Measurements from ENCODE around the gene IRAK2.
A peak's percentile ranks its signal among the peaks of the same experiment; 100 is the strongest.
"Not testable (repeated sequence)": the region's sequence is repeated elsewhere in the genome, so short reads cannot be mapped to it uniquely, and the experiment has no call there.

The IRAK2 gene

GRCh38 chr3:10160346-10160745 is 4.4 kb upstream of the IRAK2 start:
- DNase-seq (ENCODE audit: low spot score) = no peak

DNA sequence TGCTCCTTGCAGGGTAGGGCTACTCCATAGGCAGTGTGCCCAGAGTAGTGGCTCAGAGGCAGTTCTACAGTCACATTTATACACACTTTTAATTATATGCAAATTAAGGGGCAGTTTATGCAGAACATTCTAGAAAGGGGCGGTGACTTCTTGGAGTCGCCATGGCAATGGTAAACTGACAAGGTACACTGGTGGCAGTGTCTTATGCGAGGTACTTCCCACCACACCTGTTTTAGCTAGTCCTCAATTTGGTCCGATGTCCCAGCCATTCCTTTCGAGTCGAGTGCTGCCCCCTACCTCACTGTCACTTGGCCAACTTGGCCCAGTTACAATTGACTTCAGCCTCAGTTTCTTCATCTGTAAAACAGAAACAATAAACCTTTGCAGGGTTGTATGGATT is 3.8 kb upstream of the IRAK2 start:
- no peak for DNase-seq (ENCODE audit: low spot score)

- DNase-seq (ENCODE audit: low spot score) = no peak
Observed at GRCh38 chr3:10162185-10162584, 2.5 kb upstream of the IRAK2 start.

DNA sequence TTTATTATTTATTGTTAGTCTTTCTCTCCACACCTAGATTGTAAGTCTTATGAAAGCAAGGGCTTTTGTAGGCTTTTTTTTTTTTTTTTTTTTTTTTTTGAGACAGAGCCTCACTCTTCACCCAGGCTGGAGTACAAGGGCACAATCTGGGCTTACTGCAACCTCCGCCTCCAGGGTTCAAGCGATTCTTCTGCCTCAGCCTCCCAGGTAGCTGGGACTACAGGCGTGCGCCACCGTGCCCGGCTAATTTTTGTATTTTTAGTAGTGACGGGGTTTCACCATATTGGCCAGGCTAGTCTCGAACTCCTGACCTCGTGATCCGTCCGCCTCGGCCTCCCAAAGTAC is 546 bp upstream of the IRAK2 start:
- DNase-seq (ENCODE audit: low spot score) = not testable (repeated sequence)

- no peak for DNase-seq (ENCODE audit: low spot score)
Observed at GRCh38 chr3:10166213-10166604, 1.5 kb downstream of the IRAK2 start.

- DNase-seq (ENCODE audit: low spot score) = no peak
Observed at GRCh38 chr3:10169000-10169496, 4.3 kb downstream of the IRAK2 start.

DNA sequence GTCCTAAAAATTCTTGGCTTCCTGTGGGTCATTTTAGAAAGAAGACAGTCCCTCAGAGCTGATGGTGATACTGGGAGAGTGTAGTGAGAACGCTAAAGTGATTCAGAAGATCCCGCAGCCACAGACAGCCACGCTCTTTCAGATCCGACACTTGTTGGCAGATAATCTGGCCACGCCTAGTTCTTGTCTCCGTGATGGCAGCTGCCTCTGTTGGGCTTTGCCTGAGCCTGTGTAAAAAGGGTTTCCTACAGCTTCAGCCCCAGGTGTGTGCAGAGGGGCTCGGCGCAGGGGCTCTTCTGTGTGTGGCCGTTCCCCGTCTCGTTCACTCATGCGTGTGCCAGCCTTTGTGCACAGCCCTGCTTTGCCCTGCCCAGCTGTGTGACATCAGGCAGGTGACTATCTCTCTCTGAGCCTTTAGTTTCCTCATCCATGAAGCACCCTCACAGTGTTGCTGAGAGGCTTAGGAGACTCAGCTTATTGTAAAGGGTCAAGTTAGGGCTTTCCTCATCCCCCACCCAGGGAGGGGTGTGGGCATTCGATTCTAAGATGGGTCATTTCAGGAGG is 6.3 kb downstream of the IRAK2 start:
- no peak for DNase-seq (ENCODE audit: low spot score)

DNA sequence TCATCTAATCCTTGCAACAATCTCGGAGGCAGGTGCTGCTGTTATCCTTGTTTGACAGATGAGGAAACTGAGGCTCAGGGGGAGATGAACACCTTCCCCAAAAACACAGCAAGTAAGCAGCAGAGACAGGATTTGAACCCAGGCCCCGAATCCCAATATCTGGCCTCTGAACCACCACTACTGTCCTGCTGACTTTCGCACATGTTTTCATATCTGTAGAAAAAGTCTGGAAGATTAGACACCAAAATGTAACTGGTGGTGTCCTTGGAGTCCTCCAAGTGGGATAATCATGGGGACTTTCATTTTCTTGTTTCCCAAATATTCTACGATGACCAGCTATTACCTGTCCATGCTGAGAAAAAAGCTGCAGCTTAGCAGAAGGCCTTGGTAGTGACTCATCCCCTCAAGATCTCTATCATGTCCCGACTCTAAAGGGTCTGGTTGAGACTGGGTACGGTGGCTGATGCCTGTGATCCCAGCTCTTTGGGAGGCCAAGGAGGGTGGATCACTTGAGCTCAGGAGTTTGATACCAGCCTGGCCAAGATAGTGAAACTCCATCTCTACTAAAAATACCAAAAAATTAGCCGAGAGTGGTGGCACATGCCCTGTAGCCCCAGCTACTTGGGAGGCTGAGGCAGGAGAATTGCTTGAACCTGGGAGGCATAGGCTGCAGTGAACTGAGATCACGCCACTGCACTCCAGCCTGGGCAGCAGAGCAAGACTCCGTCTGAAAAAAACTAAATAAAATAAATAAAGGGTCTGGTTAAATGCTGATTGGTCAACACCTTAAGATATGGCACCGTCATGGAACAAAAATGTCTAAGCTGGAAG is 8.6 kb downstream of the IRAK2 start:
- no peak for DNase-seq (ENCODE audit: low spot score)

DNA sequence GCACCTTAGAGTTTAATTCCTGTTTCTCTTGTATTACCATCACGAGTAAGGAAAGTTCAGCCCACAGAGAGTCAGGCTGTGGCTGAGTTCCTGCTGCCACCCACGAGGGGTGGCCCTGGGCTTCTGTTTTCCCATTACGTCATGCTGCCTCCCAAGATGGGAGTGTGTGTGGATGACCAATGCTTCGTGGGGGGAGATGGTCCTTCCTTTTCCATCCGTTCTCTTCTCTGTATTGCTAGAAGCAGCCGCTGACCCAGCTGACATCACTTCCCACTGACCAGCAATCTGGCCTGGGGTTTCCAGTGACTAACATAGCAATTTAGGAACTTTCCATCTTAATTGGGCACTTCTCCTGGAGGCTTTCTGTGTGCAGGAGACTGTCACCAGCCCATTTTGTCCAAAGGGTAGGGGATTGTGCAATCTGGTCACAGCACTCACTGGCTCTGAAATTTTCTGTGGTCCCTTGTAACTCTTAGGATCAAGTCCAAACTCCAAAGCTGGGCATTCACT is 9.3 kb downstream of the IRAK2 start:
- DNase-seq (ENCODE audit: low spot score) = peak; percentile 69

- DNase-seq (ENCODE audit: low spot score) = not testable (repeated sequence)
Observed at GRCh38 chr3:10175334-10175733, 10.6 kb downstream of the IRAK2 start.

DNA sequence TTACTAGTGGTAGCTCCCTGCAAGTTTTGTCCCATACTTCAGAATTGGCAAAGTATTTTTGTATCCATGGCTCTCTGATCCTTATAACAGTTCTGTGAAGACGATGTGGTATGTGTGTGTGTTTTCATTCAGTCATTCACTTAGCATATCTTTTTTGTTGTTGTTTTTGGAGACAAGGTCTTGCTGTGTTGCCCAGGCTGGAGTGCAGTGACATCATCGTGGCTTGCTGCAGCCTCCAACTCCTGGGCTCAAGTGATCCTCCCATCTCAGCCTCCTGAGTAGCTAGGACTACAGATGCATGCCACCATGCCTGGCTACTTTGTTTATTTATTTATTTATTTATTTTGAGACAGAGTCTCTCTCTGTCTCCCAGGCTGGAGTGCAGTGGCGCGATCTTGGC is 11.4 kb downstream of the IRAK2 start:
- not testable (repeated sequence) for DNase-seq (ENCODE audit: low spot score)

DNA sequence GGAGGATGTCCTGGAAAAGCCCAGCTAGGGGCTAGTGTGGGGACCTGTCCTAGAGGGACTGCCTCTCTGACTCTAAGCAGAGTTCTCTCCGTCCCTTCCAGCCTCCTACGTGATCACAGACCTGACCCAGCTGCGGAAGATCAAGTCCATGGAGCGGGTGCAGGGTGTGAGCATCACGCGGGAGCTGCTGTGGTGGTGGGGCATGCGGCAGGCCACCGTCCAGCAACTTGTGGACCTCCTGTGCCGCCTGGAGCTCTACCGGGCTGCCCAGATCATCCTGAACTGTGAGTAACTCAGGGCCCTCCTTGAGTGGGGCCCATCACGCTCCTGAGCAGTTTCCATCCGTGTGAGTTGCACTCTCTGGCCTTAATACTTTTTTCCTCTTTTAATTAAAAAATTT is 13.0 kb downstream of the IRAK2 start:
- DNase-seq (ENCODE audit: low spot score) = no peak

DNA sequence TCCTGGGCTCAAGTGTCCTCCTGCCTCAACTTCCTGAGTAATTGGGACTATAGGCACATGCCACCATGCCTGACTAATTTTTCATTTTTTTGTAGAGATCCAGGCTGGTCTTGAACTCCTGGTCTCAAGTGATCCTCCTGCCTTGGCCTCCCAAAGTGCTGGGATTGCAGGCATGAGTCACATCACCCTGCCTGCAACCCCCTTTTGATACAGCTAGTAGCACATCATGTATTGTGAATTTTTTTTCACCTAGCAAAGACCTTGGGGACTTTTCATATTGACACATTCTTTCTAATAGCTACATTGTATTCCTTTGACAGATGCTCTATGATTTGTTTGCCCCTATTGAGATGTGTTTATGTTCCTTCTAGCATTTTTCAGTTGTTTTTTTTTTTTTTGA is 14.2 kb downstream of the IRAK2 start:
- no peak for DNase-seq (ENCODE audit: low spot score)

DNA sequence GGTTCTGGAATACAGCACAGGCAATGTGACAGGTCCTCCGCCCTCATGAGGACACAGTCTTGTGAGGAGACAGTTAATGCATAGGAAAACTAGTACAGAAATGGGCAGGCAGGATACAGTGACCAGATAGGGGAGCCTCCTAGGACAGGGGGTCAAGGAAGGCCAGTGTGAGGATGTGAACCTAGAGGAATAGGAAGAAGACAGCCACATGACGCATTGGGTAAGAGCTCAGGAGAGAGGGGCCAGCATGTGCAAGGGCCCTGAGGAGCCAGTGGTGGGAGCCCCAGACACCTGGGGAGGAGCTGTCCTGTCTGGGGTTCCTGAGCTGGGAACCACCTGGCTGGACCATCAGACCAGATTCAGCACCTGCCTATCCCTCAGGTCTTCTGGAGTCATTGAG is 15.6 kb downstream of the IRAK2 start:
- DNase-seq (ENCODE audit: low spot score) = no peak

DNA sequence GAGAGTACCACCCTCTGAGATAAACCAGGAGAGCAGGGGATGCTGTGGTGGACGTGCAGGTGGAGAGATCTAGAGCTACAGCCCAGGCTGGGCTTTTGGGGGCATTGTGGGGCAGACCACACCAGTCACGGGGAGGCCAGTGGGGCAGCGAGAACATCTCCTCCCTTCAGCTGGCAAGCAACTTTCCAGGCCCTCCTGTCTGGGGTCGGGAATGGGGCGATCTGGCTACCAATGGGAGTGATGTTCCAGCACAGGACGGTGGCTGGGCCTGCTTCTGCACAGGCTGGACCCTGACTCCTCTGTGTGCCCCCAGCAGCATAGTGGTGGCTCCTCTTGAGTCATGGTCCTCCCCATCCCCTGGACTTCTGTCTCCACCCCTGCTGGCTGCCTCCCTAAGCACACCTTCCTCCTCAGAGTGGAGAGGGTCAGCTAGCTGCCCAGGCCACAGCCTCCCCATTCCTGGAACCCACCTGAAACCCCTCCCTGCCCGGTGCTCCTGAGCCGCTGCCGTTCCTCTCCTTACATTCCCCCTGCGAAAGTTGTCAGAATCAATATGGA is 16.1 kb downstream of the IRAK2 start:
- DNase-seq (ENCODE audit: low spot score) = no peak

GRCh38 chr3:10182950-10183349 is 18.2 kb downstream of the IRAK2 start:
- no peak for DNase-seq (ENCODE audit: low spot score)

DNA sequence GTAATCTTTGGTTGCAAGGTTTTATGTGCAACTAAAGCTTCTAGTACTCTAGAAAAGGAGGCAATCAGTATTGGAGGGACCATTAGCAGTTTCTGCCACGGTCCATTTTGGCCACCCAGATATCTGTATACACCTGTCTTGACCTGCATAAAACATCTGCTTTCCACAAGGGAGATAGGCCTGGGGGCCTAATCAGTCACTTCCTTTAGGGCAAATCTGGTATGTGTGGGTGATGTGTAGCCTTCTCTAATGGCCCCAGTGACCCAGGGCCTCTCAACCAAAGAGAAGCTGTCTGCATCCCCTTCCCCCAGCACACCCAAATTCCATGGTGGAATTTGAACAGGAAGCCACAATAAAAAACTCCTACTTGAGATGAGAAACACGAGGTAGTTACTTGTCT is 19.5 kb downstream of the IRAK2 start:
- no peak for DNase-seq (ENCODE audit: low spot score)

DNA sequence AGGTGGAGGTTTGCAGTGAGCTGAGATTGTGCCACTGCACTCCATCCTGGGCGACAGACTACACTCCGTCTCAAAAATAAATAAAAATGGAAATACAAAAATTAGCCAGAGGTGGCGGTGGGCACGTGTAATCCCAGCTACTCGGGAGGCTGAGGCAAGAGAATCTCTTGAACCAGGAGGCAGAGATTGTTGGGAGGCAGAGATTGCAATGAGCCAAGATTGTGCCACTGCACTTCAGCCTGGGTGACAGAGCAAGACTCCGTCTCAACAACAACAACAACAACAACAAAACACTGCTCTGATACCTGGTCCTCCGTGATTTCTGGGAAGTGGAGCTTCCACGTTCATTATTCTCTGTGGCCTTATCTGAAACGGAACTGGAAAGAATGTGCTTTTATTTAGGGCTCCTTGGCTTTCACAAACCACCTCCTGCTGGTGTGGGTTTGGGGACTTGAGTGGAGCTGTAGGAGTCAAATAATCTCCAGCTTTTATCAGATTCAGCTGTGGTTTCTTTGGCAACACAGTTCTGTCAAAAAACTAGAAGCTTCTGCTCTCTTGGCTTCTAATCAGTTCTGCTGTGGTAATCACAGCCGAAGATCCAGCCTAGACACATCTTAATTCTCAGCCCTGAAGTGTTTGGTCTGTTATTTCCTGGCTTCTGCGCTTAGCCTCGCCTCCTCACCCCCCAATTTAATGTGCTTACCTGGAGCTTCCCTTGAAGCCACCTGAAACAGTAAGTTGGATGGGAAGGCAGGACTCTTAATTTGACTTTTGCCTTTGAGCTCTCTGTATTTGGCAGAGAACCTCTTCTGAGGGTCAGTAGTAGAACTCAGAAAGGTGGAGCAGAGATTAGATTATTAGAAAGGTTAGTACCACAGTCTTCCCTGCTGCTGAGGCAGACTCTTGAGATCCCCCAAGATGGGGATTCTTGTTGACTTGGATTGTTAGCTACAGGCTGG is 21.4 kb downstream of the IRAK2 start:
- DNase-seq (ENCODE audit: low spot score) = no peak

- no peak for DNase-seq (ENCODE audit: low spot score)
Observed at GRCh38 chr3:10187290-10187876, 22.7 kb downstream of the IRAK2 start.

GRCh38 chr3:10187944-10188343 is 23.2 kb downstream of the IRAK2 start:
- no peak for DNase-seq (ENCODE audit: low spot score)

DNA sequence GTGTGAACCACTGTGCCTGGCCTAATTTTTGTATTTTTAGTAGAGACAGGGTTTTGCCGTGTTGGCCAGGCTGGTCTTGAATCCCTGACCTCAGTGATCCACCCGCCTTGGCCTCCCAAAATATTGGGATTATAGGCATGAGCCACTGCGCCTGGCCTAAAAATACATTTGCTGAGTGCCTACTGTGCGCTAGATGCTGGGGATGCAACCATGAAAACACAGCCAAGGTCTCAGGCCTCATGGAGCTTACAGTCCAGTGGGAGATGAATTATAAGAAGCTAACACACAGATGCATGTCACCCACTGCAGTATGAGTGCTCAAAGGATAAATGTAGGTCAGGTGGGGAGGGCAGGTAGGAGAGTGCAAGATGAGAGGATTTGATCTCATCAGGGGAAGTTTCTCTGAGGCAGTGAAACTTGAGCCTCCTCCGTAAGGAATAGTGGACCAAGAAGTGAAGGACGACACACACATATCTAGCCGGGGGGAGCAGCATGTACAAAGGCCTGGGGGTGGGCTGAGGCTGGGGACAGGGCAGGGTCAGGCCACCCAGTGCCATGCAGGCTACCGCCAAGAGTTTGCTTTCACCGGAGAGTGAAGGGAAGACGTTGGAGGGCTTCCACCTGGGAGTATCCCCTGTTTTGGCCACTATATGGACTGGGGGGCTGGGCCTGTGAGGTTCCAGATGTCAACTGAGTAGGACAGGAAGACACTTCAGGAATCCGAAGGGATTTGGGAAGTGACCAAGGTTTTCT is 24.3 kb downstream of the IRAK2 start:
- no peak for DNase-seq (ENCODE audit: low spot score)
